ENCODE data around the gene SHC3. TPM values are rescaled to one million over a fixed set of nuclear protein-coding genes. Genes with fewer than 3 reads are reported as not detected.

SHC3 gene
- total RNA-seq, 2 donors from 2014 or later: not detected

- peak; percentile 64 for ATAC-seq (replicated peaks)
These were observed 202.4 kb downstream of the SHC3 start for GRCh38 chr9:88975966-88976889.

GRCh38 chr9:88974641-88975040 lies 204.0 kb downstream of the SHC3 start:
- Mint-ChIP-seq H3K27me3 (peaks cover 14% of the 10 kb centered on the region), H3K27ac (no peak overlapping the region), H3K4me3 (no peak overlapping the region), H3K9me3 (no peaks in the 10 kb centered on the region), H3K36me3 (ENCODE audit: low read depth) (no peaks in the 10 kb centered on the region), H3K4me1 (peaks cover 7% of the 10 kb centered on the region)
- no peak for ATAC-seq (replicated peaks)

More at GRCh38 chr9:88975966-88976889, 202.4 kb downstream of the SHC3 start:
- Mint-ChIP-seq H3K4me3 (no peak overlapping the region), H3K27ac (no peak overlapping the region), H3K4me1 (peaks cover 7% of the 10 kb centered on the region), H3K9me3 (no peaks in the 10 kb centered on the region), H3K36me3 (ENCODE audit: low read depth) (no peaks in the 10 kb centered on the region), H3K27me3 (peaks cover 12% of the 10 kb centered on the region)

GRCh38 chr9:88973281-88974045 lies 205.2 kb downstream of the SHC3 start:
- H3K27ac Mint-ChIP-seq: no peak overlapping the region
- no peaks in the 10 kb centered on the region for H3K36me3 Mint-ChIP-seq (ENCODE audit: low read depth)
- H3K27me3 Mint-ChIP-seq: peaks cover 19% of the 10 kb centered on the region
- ATAC-seq (replicated peaks): no peak
- H3K9me3 Mint-ChIP-seq: no peaks in the 10 kb centered on the region
- H3K4me3 Mint-ChIP-seq: no peak overlapping the region
- H3K4me1 Mint-ChIP-seq: peaks cover 7% of the 10 kb centered on the region

GRCh38 chr9:88972401-88972800 lies 206.2 kb downstream of the SHC3 start:
- Mint-ChIP-seq H3K27ac (no peak overlapping the region), H3K27me3 (peaks cover 17% of the 10 kb centered on the region), H3K9me3 (no peaks in the 10 kb centered on the region), H3K4me3 (no peak overlapping the region), H3K4me1 (peaks cover 7% of the 10 kb centered on the region), H3K36me3 (ENCODE audit: low read depth) (no peaks in the 10 kb centered on the region)
- no peak for ATAC-seq (replicated peaks)

GRCh38 chr9:88971131-88971960 lies 207.3 kb downstream of the SHC3 start:
- Mint-ChIP-seq H3K36me3 (ENCODE audit: low read depth) (no peaks in the 10 kb centered on the region), H3K27ac (no peak overlapping the region), H3K4me1 (no peaks in the 10 kb centered on the region), H3K27me3 (peaks cover 7% of the 10 kb centered on the region), H3K4me3 (no peak overlapping the region), H3K9me3 (no peaks in the 10 kb centered on the region)
- no peak for ATAC-seq (replicated peaks)

GRCh38 chr9:88969646-88970373 lies 208.8 kb downstream of the SHC3 start:
- Mint-ChIP-seq H3K27me3 (peaks cover 7% of the 10 kb centered on the region), H3K4me1 (no peaks in the 10 kb centered on the region)
- no peak for ATAC-seq (replicated peaks)

GRCh38 chr9:88968799-88969198 lies 209.8 kb downstream of the SHC3 start:
- H3K9me3 Mint-ChIP-seq: no peaks in the 10 kb centered on the region
- no peak overlapping the region for H3K4me3 Mint-ChIP-seq
- ATAC-seq (replicated peaks): no peak
- no peaks in the 10 kb centered on the region for H3K4me1 Mint-ChIP-seq
- no peak overlapping the region for H3K27ac Mint-ChIP-seq
- no peaks in the 10 kb centered on the region for H3K36me3 Mint-ChIP-seq (ENCODE audit: low read depth)
- H3K27me3 Mint-ChIP-seq: peaks cover 7% of the 10 kb centered on the region

More at GRCh38 chr9:88969646-88970373, 208.8 kb downstream of the SHC3 start:
- Mint-ChIP-seq H3K36me3 (ENCODE audit: low read depth) (no peaks in the 10 kb centered on the region), H3K9me3 (no peaks in the 10 kb centered on the region), H3K4me3 (no peak overlapping the region), H3K27ac (no peak overlapping the region)

- Mint-ChIP-seq H3K9me3 (no peaks in the 10 kb centered on the region), H3K4me1 (no peaks in the 10 kb centered on the region), H3K4me3 (no peak overlapping the region), H3K27me3 (peaks cover 14% of the 10 kb centered on the region), H3K27ac (no peak overlapping the region), H3K36me3 (ENCODE audit: low read depth) (no peaks in the 10 kb centered on the region)
- ATAC-seq (replicated peaks): no peak
These were observed 211.5 kb downstream of the SHC3 start for GRCh38 chr9:88966894-88967676.

- Mint-ChIP-seq H3K27me3 (peaks cover 18% of the 10 kb centered on the region), H3K9me3 (no peaks in the 10 kb centered on the region), H3K36me3 (ENCODE audit: low read depth) (no peaks in the 10 kb centered on the region), H3K27ac (no peak overlapping the region), H3K4me3 (no peak overlapping the region), H3K4me1 (no peaks in the 10 kb centered on the region)
- no peak for ATAC-seq (replicated peaks)
These were observed 213.1 kb downstream of the SHC3 start for GRCh38 chr9:88965473-88965872.

GRCh38 chr9:88960632-88961031 lies 218.0 kb downstream of the SHC3 start:
- H3K4me3 Mint-ChIP-seq: no peak overlapping the region
- ATAC-seq (replicated peaks): no peak
- peaks cover 15% of the 10 kb centered on the region for H3K27me3 Mint-ChIP-seq
- no peaks in the 10 kb centered on the region for H3K4me1 Mint-ChIP-seq
- no peaks in the 10 kb centered on the region for H3K9me3 Mint-ChIP-seq
- H3K36me3 Mint-ChIP-seq (ENCODE audit: low read depth): no peaks in the 10 kb centered on the region
- no peak overlapping the region for H3K27ac Mint-ChIP-seq

GRCh38 chr9:88959727-88960469 lies 218.7 kb downstream of the SHC3 start:
- no peak for ATAC-seq (replicated peaks)
- no peaks in the 10 kb centered on the region for H3K9me3 Mint-ChIP-seq
- no peak overlapping the region for H3K27ac Mint-ChIP-seq
- H3K4me1 Mint-ChIP-seq: no peaks in the 10 kb centered on the region
- H3K36me3 Mint-ChIP-seq (ENCODE audit: low read depth): no peaks in the 10 kb centered on the region
- peaks cover 17% of the 10 kb centered on the region for H3K27me3 Mint-ChIP-seq
- no peak overlapping the region for H3K4me3 Mint-ChIP-seq

GRCh38 chr9:88957526-88957925 lies 221.1 kb downstream of the SHC3 start:
- Mint-ChIP-seq H3K4me1 (no peaks in the 10 kb centered on the region), H3K4me3 (no peak overlapping the region), H3K27me3 (peaks cover 27% of the 10 kb centered on the region), H3K9me3 (no peaks in the 10 kb centered on the region), H3K36me3 (ENCODE audit: low read depth) (no peaks in the 10 kb centered on the region), H3K27ac (no peak overlapping the region)
- ATAC-seq (replicated peaks): no peak

All from activated T-helper 17 cell treated with anti-CD3 and anti-CD28 coated beads, Interleukin-2, amount 50 U/mL, for 72 hours (primary cell).